HG02885 (cell line): Measurements from ENCODE around the gene MMP24OS.
A peak's percentile ranks its signal among the peaks of the same experiment; 100 is the strongest.

Experiments
- ATAC-seq: cut with Tn5 transposase; IDR thresholded peaks from one replicate; pipeline ENCODE4 v1.9.1; 2021; ENCODE audit warnings: mild to moderate bottlenecking; ENCODE audit not compliant: unreplicated experiment, poor library complexity

Gene MMP24OS

GRCh38 chr20:35307666-35308653 lies 30.0 kb upstream of the MMP24OS start:
- ATAC-seq = no peak

- no peak for ATAC-seq
These were observed 29.1 kb upstream of the MMP24OS start for GRCh38 chr20:35306931-35307517.

- no peak for ATAC-seq
These were observed 28.0 kb upstream of the MMP24OS start for GRCh38 chr20:35305682-35306556.

DNA sequence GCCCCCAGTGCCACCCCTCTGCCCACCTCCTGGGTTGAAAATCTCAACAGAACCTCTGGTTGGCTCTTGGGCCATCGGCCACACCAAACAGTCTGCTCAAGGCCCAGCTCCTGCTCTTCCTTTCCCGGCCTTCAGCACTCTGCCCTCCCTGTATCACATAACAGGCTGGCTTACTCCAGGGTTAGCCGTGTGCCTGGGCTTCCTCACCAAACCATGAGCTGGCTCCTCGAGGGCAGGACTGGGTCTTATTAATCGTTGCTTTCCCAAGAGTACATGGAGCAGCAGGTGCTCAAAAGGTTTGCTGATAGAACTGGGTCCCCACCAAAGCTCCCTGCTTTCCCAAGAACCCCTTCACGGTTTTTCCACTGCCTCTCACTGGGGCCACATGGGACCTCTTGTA lies 27.0 kb upstream of the MMP24OS start:
- ATAC-seq = no peak

GRCh38 chr20:35303735-35304491 lies 26.0 kb upstream of the MMP24OS start:
- peak; percentile 56 for ATAC-seq

GRCh38 chr20:35303382-35303734 lies 25.4 kb upstream of the MMP24OS start:
- no peak for ATAC-seq

GRCh38 chr20:35302421-35303335 lies 24.8 kb upstream of the MMP24OS start:
- no peak for ATAC-seq

DNA sequence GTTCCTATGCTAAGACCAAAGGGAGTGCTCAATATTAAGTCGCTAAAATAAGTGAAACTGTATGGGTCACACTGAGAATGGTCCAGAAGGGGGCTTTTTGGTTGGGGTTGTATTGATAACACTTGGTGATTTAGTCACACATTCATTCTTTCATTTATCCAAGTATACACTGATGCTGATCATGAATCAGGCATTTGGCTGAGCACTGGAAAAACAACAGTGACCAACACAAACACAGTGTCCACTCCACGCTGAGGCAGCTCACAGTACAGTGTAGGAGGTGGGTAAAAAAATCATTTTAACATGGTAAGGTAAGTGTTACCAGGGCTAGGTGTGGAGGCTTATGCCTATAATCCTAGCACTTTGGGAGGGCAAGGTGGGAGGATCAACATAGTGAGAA lies 23.5 kb upstream of the MMP24OS start:
- no peak for ATAC-seq

DNA sequence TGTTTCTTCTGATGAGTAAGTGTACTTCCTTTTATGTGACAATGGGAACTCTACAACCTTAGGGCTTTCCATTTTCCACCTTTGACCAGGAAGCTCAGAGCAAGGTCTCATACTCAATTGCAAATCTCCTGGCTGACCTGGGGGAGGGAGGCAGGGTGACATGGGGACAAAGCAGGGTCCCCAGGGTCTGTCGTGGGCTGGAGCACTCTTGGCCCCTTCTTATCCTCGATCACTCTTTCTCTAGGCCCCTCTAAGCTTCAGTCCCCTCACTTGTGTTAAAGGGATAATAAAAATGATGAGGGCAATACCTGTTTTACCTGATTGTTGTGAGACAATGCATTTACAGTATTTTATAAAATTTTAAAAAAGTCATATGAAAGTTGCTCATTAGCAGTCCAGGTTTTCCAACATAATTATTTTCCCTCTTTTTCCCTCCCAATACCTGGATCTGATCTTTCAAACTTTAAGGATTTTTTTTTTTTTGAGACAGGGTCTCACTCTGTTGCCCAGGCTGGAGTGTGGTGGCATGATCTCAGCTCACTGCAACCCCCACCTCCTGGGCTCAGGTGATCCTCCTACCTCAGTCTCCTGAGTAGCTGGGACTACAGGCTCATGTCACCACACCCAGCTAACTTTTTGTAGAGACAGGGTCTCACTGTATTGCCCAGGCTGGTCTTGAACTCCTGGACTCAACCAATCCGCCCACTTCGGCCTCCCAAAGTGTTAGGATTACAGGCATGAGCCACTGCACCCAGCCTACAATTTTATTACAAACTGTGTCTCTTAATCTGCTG lies 22.7 kb upstream of the MMP24OS start:
- no peak for ATAC-seq

DNA sequence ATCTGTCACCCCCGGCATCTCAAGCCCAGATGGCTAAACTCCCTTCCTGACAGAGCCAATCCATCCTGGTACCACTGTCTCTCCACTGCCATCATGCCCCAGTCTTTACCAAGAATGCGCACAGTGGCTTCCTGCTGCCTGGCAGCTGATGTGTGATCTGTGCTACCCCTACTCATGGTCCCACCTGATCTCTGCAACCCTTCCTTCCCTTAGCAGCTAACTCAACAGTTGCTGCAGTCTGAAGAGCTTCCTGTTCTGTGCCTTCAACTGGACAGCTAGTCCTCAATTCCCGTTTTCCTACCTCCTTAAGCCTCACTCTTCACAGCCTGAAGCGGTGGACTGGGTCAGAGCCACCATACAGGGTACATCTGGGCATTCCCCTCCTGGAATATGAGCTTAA lies 21.9 kb upstream of the MMP24OS start:
- ATAC-seq = no peak

- no peak for ATAC-seq
These were observed 20.3 kb upstream of the MMP24OS start for GRCh38 chr20:35298264-35298663.

- ATAC-seq = no peak
These were observed 19.8 kb upstream of the MMP24OS start for GRCh38 chr20:35297740-35298139.

DNA sequence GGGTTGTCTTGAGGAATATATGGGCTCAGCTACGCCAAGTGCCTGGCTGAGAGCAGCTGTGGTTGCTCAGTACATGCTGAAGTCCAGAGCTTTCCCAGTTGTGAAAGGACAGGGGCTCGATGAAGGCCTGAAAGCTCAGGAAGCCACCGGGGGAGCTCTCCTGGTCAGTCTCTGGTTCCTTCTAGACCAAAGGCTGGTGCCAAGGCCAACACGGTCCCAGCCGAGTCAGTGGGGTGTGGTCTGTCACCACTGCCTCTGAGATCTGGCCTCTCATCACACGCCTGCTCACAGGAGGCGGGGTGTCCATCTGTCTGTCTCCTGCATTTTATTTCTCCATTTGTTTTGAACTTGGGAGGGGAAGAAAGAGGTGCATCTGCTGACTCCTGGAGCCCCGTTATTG lies 19.2 kb upstream of the MMP24OS start:
- no peak for ATAC-seq

DNA sequence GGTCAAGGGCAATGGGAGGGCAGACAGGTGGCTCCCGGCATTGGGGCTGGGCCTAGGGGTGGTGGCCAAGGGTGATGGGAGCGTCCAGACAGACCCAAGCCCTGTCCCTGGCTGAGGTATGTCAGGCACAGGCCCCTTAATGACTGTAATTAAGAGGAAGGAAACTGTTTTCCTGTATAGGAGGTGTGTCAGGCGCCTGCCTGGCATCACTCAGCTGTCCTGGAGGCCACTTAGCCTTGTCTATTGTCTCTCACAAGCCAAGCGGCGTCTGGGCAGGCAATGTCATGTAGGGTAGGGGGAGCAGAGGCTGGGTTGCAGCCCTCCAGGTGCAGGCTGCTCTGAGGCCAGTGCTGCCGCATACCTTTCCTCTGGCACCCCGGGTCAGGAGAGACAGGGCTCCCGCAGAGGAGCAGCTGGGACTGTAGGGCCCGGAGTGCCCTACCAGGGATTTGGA lies 18.2 kb upstream of the MMP24OS start:
- ATAC-seq = no peak

- no peak for ATAC-seq
These were observed 17.8 kb upstream of the MMP24OS start for GRCh38 chr20:35295674-35296073.

- no peak for ATAC-seq
These were observed 17.1 kb upstream of the MMP24OS start for GRCh38 chr20:35295058-35295457.

DNA sequence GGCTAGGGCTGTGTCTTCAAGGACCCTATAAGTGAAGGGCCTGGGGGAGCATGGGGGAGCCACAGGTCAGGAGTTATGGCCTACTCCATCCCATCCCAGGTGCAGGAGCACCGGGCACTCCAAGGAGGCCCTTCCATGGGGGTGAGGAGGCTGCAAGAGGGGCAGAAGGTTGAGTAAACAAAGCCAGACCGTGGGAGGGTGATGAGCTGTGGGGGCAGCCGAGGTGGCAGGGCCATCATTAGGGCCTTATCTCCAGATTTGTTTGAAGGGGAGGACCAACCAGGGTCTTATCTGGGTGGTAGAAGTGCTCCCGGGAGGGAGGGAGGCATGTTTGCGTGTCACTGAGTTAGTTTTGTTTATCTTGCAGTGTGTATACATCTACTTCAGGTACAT lies 16.4 kb upstream of the MMP24OS start:
- ATAC-seq = no peak
